Measurements from ENCODE around the gene UPK1A. TPM values are rescaled to one million over a fixed set of nuclear protein-coding genes. Genes with fewer than 3 reads are reported as not detected.

The UPK1A gene
- total and polyA plus RNA-seq, 2 of the 8 experiments (the other 6 are each of a cell fraction or from before 2014, with no cell fraction given): 0.56 to 9.9 TPM

- no peak overlapping the region for H3K27ac ChIP-seq (ENCODE audit: low read depth, low read length)
- no peak overlapping the region for H3K9ac ChIP-seq (replicated peaks in 1 of 4; ENCODE audit: extremely low read depth in 1 of 4, low read depth in 3 of 4, low read length in 3 of 4)
- H2BK12ac ChIP-seq (ENCODE audit: low read depth, low read length): no peak overlapping the region
- no peaks in the 10 kb centered on the region for H3K79me1 ChIP-seq (ENCODE audit: low read depth, low read length)
- CTCF ChIA-PET (ENCODE audit: partially characterized antibody): interaction anchor here (0.7 to 7.6 kb wide), 8 partner anchors 16 to 208 kb away, joined by 3 to 105 read pairs (median 4); no protein-coding TSS in a partner anchor
- no peak overlapping the region for H2BK20ac ChIP-seq (ENCODE audit: low read length)
- no peak overlapping the region for H2AFZ ChIP-seq (ENCODE audit: low read length)
- H3K23ac ChIP-seq (ENCODE audit: insufficient read length): no peak overlapping the region
- no peak overlapping the region for H4K8ac ChIP-seq (ENCODE audit: extremely low read depth, insufficient read depth, low read length)
- no peak overlapping the region for H4K5ac ChIP-seq (ENCODE audit: insufficient read length, low read depth, low read length)
- no peak overlapping the region for H4K91ac ChIP-seq (replicated peaks; ENCODE audit: insufficient read length, low read length)
- no peak overlapping the region for H3K14ac ChIP-seq (ENCODE audit: insufficient read length)
- H2AK5ac ChIP-seq (ENCODE audit: low read depth, low read length): no peak overlapping the region
- no peak overlapping the region for H2BK120ac ChIP-seq (replicated peaks; ENCODE audit: low read depth, low read length)
- no peak overlapping the region for H2BK5ac ChIP-seq (ENCODE audit: low read depth, low read length)
- H3K18ac ChIP-seq (ENCODE audit: extremely low read depth, low read length): no peak overlapping the region
- FAIRE-seq (no peak), DNase-seq (ENCODE audit: low read depth in 1 of 2, low spot score in 2 of 2) (no peak)
- H3K4me2 ChIP-seq (ENCODE audit: insufficient read depth in 1 of 2, low read depth in 2 of 2, low read length in 2 of 2): no peak overlapping the region
- no peak overlapping the region for H3K4ac ChIP-seq (replicated peaks; ENCODE audit: insufficient read length, low read depth, low read length)
- no peaks in the 10 kb centered on the region for H3K9me3 ChIP-seq (ENCODE audit: insufficient read depth in 2 of 2, low read depth in 1 of 2, low read length in 1 of 2)
- H3K56ac ChIP-seq (replicated peaks; ENCODE audit: insufficient read length, low read depth, low read length): no peak overlapping the region
- no peaks in the 10 kb centered on the region for H4K20me1 ChIP-seq (replicated peaks in 1 of 2; ENCODE audit: control insufficient read depth in 1 of 2, insufficient read depth in 2 of 2, low read length in 2 of 2)
- no peaks in the 10 kb centered on the region for H3K79me2 ChIP-seq (ENCODE audit: control insufficient read depth in 1 of 2, insufficient read depth in 2 of 2, low read length in 2 of 2)
- no peak overlapping the region; the same call in 1 of the 2 replicates for H2BK15ac ChIP-seq (ENCODE audit: low read length)
- H3K4me1 ChIP-seq (replicated peaks in 1 of 4; ENCODE audit: control insufficient read depth in 3 of 4, insufficient read depth in 4 of 4, low read length in 3 of 4): no peaks in the 10 kb centered on the region
- 88% methylated on average over 4 of the region's 4 CpGs; no CpG with 5 or more reads in 1 of the 2 experiments for WGBS, 2 experiments (ENCODE audit: extremely low coverage in 1 of 2, insufficient coverage in 1 of 2, insufficient read length in 1 of 2, insufficient replicate concordance in 2 of 2, low coverage in 1 of 2, low lambda C conversion rate in 2 of 2, missing lambda C conversion rate in 1 of 2)
- no peaks in the 10 kb centered on the region for H3K36me3 ChIP-seq (ENCODE audit: control insufficient read depth in 2 of 4, insufficient read depth in 4 of 4, low read length in 3 of 4)
- H3K23me2 ChIP-seq (ENCODE audit: low read depth, low read length): no peaks in the 10 kb centered on the region
- POLR2A ChIA-PET (ENCODE audit: partially characterized antibody): interaction anchor here (1.2 to 2.6 kb wide), 3 partner anchors 17 to 186 kb away, joined by 3 to 11 read pairs (median 4); no protein-coding TSS in a partner anchor
- H3K27me3 ChIP-seq (replicated peaks in 1 of 4; ENCODE audit: control insufficient read depth in 3 of 4, extremely low read depth in 1 of 4, insufficient read depth in 3 of 4, low read length in 3 of 4): no peaks in the 10 kb centered on the region
- no peak overlapping the region for H3K4me3 ChIP-seq (ENCODE audit: extremely low read depth in 1 of 4, insufficient read depth in 2 of 4, low read depth in 3 of 4, low read length in 4 of 4)
- TF ChIP-seq BRCA1 (IDR thresholded peaks at IDR 0.05; ENCODE audit: low read depth, low read length) (no peak), CTCF (IDR thresholded peaks at IDR 0.05; ENCODE audit: control extremely low read depth in 1 of 3, insufficient read depth in 1 of 3, low read depth in 1 of 3, low read length in 3 of 3) (no peak), E2F6 (IDR thresholded peaks at IDR 0.05) (no peak), NRF1 (IDR thresholded peaks at IDR 0.05; ENCODE audit: low read depth, low read length) (no peak), SP1 (IDR thresholded peaks at IDR 0.05; ENCODE audit: low read depth, low read length) (no peak), KDM5A (IDR thresholded peaks at IDR 0.05; ENCODE audit: low read length) (no peak), RNF2 (IDR thresholded peaks at IDR 0.05; ENCODE audit: borderline replicate concordance, low read depth, low read length, missing control alignments, poor library complexity, severe bottlenecking) (no peak), KDM4A (IDR thresholded peaks at IDR 0.05; ENCODE audit: low read depth, low read length, severe bottlenecking) (no peak), NANOG (IDR thresholded peaks at IDR 0.05; ENCODE audit: insufficient read depth, low read depth, low read length, poor library complexity, severe bottlenecking) (no peak), CHD1 (IDR thresholded peaks at IDR 0.05; ENCODE audit: low read depth, low read length) (no peak), POLR2AphosphoS5 (IDR thresholded peaks at IDR 0.05; ENCODE audit: low read depth, low read length) (no peak)
Observed at GRCh38 chr19:35696835-35697234, 30.5 kb downstream of the UPK1A start.

Data from H1 (cell line).